Articular chondrocyte of knee joint (primary cell): Measurements from ENCODE around the gene HIGD2B. TPM values are rescaled to one million over a fixed set of nuclear protein-coding genes. Genes with fewer than 3 reads are reported as not detected.

Source experiments
- small RNA-seq: library from RNA; depleted of rRNA; stranded (forward); fragments of <200 nt; gene quantifications from one replicate; pipeline ENCODE3, GENCODE V24; 2012
- total RNA-seq: library from RNA; depleted of rRNA; stranded (reverse); fragments of >200 nt; gene quantifications from 2 replicates; pipeline ENCODE4 v1.2.3, GENCODE V29; 2012

The HIGD2B gene, protein sequence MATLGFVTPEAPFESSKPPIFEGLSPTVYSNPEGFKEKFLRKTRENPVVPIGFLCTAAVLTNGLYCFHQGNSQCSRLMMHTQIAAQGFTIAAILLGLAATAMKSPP
- total RNA-seq, result not detected in 2 replicates

DNA sequence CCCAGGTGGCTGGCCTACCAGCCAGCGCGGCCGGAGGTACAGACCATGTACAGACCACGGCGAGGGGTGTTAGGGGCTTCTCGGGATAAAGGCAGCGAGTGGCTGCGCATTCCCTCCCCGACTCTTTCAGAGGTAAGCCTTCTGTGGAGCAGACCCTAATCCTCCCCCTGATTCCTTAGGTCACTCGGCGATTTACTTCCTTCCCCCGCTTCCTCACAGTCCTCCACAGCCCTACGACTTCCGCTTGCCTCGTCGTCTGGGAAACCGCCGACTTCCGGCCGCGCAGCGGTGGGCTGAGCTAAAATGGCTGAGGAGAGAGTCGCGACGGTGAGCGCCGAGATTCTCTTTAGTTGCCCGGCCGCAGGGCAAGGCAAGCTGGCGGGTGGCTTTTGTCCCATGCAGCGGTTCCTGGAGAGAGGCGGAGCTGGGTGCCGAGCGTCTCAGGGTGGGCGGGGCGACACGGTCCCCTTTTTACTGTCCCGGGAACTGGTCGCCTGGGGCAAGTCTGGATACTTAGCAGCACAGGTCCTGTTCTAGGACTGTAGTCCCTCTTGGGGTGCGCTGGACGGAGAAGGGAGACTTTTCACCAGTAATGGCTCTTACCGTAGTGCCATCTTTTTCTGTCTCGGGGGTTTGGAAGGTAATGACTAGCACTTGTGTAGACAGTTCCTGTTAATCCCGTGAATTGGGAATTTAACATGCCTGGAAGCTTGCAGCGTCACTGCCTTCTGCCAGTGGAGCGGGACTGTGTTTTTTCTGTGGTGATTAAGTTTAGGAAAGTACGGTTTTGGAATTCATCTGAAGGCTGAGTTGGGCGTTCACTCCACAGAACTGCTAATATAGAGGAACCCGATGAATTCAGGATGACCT is at the start of gene HIGD2B, which contains the start of gene BBS4:
HIGD2B (minus strand) TSS at position 258 of the 870 bp plus-strand sequence. CDS start 9,808 bp downstream, outside the sequence.
BBS4 (plus strand) TSS at position 283 of the 870 bp plus-strand sequence; CDS start at position 304, 21 bp downstream.

DNA sequence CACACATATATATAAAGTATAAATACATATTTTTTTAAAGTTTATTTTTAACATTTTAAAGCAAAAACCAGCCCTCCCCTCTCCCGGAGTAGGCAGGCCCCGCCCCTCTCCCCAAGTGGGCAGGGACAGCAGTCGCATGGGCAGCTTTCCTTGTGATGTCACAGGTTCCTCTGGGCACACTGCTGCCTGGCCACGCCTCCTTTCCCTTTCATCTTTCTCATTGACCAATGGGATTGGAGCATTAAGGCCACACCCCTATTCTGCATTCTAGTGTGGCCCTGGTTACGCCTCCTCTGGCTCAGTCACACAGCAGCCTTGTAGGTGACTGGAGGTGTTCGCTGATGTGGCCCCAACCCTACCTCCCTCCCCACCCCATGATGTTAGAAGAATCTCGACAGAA is 31.6 kb downstream of the HIGD2B start, which contains the start of gene GOLGA6B:
GOLGA6B (plus strand) TSS at position 301 of the 400 bp plus-strand sequence; CDS start at position 342, 41 bp downstream.

Small RNA genes lying within 50 kb of the gene (small RNA-seq; reads per million reads assigned to genes)
- gene RN7SL853P, result not detected

Other genes with a start within 250 kb of the HIGD2B start
- gene ARIH1, start 211.9 kb downstream of the HIGD2B start, total RNA-seq, result 52.9 and 56.6 TPM in 2 replicates
- not detected in 2 replicates for gene GOLGA6B, start 31.5 kb downstream of the HIGD2B start, total RNA-seq
- gene BBS4, start within 50 bp of the HIGD2B start, total RNA-seq, result 36.3 and 39.9 TPM in 2 replicates
- 59.7 and 65.9 TPM in 2 replicates for gene ADPGK, start 97.6 kb upstream of the HIGD2B start, total RNA-seq